C1 segment of cervical spinal cord (tissue), 14 donors: ENCODE data around the gene LCN15.
"Not testable (repeated sequence)": the region's sequence is repeated elsewhere in the genome, so short reads cannot be mapped to it uniquely, and the experiment has no call there.

ENCODE experiments used
- DNase-seq, 14 donors: peaks; one replicate each; lab custom pipeline; 2025; lab: John Stamatoyannopoulos, UW

Gene LCN15, protein sequence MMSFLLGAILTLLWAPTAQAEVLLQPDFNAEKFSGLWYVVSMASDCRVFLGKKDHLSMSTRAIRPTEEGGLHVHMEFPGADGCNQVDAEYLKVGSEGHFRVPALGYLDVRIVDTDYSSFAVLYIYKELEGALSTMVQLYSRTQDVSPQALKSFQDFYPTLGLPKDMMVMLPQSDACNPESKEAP

DNA sequence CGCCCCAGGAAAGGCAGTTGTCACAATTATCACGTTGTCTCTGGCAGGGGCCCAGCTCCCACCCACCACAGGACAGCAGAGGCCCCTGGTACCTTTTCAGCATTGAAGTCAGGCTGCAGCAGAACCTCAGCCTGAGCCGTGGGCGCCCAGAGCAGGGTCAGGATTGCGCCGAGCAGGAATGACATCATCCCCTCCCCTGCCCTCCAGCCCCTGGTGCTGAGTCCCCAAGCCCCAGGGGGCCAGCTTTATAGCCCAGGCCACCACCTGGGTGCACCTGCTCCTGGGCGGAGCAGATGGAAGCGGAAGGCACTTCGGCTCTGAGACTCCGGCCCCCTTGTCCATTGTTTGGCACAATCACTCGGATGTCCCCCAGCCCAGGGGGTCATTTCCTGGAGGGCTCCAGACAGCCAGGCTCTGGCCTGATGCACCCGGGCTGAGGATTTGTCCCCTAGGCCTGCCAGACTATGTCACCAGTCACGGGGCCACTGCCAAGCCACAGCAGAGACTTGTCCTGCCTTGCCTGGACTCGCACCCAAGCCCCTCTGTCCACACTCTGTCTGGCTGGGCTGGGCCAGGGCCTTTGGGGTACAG is at the start of gene LCN15:
LCN15 (minus strand) TSS at position 218 of the 591 bp plus-strand sequence; CDS start at position 188, 30 bp downstream.
- no peak for DNase-seq

DNA sequence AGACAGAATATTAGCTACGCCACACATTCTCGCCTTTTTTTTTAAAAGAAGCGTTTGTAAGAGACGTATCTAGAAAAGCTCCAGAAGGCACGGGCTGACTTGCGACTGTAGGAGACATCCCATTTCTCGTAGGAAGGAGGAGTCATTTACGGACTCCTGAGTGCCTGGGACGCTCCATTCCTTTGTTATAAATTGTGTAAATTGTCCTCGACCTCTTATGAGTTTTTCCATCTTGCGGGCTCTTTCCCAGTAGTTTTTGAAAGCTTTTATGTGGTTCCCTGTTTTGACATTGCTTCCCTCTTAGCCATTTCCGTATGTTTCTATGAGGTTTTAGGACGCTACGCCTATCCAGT is 44.5 kb upstream of the LCN15 start:
- peak in 1 of 14 donors; percentile 28 for DNase-seq

DNA sequence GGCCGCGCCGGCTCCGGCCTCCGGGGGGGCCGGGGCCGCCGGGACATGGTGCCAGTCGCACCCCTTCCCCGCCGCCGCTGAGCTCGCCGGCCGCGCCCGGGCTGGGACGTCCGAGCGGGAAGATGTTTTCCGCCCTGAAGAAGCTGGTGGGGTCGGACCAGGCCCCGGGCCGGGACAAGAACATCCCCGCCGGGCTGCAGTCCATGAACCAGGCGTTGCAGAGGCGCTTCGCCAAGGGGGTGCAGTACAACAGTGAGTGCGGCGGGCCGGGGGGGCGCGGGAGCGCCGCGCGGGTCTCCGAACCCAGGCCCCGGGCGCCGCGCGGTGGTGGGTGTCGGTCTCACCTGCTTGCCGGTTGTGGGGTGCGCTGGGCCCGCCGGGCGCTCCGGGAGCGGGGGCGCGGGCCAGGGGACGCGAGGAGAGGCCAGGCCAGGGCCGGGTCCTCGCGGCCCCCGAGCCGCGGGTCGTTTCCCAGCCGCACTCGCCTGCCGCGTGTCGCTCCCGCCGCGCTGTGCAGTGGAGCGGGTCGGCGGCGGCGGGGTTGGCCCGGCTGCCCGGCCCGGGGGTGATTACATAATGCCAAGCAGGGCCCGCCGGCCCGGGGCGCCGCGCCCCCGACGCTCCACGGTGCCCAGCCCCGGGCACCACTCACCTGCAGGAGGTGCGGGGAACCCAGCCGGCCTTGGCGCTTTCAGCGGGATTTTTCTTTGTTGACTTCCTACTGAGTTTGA is 43.9 kb upstream of the LCN15 start:
- peak in 2 of 14 donors; percentile 24 to 59 for DNase-seq

DNA sequence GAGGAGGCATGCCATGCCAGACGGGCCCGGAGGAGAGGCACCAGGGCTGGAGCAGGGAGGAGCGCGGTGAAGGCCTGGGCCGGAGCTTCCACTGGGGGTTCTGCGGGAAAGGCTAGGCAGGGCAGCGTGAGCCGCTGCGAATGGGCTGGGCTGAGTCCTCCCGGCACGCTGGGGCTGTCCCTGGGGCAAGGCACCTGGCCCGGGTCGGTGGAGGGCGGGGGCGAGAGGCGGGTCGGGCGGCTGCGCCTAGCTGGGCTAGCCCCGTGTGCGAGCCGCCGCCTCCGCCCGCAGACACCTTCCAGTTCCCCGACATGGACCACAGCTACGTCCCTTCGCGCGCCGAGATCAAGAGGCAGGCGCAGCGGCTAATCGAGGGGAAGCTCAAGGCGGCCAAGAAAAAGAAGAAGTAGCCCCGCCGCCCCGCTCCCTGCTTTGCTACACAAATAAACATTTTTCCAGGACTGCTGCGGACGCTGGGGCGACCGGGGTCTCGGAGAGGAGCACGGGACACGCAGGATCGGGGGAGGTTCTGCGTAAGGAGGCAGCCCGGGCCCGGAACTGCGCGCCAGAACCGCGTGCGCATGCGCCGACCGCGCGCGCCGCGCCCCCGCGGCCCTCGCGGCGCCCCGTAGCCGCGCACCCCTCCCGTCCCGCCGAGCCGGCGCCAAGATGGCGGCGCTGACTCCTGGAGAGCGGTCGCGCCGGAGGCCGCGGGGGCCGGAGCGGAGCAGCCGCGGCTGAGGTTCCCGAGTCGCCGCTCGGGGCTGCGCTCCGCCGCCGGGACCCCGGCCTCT is 43.2 kb upstream of the LCN15 start, which contains the start of gene RABL6:
RABL6 (plus strand) TSS at position 668 of the 794 bp plus-strand sequence. CDS start 249 bp downstream, outside the sequence.
- peak in 12 of 14 donors; percentile 47 to 88 (median 72) for DNase-seq

DNA sequence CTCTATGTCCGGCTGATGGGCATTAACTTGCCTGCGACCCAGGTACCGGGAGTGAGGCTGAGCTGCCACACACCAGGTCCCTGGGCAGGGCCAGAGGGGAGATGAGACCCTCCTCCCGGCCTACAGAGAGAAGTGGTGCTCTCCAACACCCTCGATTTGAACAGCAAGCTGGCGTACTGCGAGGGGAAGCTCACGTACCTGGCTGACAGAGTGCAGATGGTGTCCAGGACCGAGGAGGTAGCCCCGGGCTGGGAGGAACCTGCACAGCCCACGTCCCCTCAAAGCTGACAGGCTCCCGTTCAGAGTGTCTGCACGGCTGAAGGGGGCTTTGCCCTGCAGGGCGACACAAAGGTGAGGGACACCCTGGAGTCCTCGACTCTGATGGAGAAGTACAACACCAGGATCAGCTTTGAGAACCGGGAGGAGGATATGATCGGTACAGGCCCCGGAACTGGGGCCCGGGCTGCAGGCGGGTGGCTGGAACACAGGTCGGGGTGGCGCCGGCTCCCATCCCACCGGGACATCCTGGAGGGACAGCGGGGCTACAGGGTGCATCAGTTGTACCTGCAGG is 42.4 kb upstream of the LCN15 start:
- DNase-seq: no peak

DNA sequence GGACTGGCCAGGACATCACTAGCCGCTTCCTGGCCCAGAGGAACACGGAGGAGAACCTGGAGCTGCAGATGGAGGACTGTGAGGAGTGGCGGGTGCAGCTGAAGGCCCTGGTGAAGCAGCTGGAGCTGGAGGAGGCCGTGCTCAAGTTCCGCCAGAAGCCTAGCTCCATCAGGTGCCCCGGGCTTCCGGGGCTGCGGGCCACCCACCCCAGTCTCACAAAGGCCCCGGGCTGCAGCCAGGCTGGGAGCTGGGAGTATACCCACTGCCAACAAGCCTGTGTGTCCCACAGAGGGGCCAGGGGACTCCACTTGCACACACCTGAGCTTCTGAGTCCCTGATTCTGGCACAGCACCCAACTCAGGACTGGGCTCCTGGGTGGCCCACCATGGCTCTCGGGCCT is 41.7 kb upstream of the LCN15 start:
- DNase-seq: no peak

DNA sequence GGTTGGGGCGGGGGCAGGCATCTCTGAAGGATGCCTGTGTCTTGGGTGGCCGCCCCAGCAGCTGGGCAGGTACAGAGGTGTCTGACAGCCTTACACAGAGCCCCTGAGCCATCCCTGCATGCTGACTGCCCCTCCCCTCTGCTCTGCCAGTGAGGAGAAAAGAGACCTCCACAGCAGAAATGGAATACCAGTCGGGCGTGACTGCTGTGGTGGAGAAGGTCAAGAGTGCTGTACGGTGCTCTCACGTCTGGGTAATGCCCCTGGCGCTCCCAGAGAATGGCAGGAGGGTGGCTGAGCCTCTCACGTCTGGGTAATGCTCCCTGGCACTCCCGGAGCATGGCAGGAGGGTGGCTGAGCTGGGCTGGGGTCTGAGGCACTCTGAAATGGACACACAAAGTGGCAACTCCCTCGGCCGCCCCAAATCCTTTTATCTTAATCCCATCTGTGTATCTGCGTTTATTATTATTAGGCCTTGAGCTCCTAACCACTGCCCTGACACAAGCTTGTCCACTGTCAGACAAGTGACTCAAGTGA is 41.0 kb upstream of the LCN15 start:
- DNase-seq: no peak

DNA sequence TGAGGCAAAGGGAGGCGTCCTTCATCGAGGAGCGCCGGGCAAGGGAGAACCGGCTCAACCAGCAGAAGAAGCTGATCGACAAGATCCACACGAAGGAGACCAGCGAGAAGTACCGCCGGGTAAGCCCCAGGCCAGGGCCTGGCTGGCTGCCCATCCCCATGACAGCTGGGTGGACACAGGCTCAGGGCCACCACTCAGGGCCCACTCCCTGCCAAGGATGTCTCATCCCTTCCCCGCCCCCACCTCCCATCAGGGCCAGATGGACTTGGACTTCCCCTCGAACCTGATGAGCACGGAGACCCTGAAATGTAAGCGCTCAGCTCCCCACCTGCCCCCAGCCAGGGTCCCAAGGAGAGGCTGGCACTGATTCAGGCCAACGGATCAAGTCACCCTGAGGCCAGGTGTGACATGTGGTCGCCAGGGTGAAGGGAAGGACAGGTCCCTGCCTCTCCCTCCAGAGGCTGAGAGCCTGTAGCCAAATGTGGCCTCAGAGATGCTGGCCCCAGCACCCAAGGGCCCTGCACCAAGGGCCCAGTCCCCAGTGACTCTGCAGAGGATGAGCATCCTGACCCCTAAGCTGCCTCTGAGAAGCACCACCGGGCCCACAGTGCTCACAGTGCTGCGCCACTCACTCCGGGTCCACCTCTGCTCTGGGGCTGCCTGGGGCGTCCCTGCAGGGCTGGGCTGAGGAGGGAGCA is 40.3 kb upstream of the LCN15 start:
- DNase-seq: peak in 1 of 14 donors; percentile 24

DNA sequence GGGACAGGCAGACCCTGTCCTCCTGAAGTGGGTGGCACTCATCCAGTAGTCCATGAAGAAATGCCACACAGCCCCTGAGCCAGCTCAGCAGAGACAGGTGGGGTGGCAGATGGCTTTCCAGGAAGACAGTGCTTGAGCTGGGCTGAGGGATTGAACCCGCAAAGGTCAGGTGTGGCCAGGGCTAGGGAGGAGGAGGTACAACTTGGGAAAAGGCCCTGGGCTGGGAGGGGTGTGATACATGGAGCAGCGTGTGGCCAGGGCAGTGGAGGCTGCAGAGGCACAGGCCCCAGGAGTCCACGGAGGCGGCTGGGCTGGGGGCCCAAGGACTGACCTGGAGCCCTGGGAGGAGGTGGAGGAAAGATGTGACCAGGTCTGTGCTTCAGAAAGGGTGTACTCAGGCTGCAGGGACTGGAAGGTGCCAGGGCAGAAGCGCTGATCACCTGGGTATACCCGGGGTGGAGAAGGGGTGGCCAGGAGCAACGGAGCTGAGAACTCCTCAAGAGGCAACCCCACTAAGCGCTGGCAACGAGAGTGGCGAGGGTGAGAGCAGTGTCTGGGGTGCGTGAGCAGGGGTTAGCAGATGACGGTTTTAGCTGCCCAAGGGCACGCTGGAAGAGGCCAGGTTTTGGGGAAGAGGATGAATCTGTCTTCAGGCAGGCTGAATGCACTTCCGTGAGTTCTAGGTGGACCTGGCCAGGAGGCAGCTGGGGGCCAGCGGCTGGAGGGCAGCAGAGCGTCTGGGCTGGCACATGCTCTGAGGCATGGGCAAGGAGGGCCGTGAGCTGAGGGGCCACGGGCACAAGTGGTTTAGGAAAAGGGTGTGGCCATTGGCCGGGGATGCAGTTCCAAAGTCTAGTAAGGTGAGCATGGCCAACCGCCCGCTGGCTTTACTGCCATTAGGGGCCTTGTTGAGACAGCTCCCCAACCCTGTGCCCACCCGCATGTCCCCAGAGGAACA is 39.5 kb upstream of the LCN15 start:
- peak in 1 of 14 donors; percentile 68 for DNase-seq

DNA sequence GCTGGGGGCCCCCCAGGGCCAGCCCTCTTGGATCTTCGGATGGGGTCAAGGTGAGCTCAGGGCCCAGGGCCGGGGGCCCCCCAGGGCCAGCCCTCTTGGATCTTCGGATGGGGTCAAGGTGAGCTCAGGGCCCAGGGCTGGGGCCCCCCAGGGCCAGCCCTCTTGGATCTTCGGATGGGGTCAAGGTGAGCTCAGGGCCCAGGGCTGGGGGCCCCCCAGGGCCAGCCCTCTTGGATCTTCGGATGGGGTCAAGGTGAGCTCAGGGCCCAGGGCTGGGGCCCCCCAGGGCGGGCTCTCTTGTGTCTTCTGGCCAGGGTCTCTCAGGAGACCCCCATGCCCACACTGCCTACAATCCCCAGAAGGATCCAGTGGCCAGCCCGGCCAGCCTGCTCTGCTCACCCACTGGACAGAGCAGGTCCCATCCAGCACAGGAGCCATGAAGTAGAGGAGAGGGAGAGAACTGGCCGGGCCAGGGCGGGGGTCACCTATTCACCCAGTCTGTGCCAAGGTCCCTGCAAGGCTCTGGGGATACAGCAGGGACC is 38.8 kb upstream of the LCN15 start:
- not testable (repeated sequence) for DNase-seq

DNA sequence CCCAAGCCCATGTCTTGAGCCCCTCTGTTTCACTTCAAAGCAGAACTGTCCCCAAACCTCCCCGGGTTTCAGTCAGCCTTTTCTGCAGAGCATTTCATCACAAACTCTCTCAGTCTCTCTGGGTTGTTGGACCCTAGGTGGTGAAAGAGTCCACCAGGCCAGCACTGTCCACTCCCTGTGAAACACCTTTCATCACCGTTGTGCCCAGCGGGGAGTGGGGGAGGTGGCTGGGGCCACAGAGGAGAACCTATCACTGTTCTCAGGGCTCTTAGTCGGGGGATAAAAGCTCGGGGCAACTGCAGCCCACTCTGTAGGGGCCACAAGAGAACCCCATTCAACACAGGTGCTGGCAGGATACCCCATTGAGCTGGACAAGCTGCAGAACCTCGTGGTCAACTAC is 38.0 kb upstream of the LCN15 start:
- DNase-seq: no peak

DNA sequence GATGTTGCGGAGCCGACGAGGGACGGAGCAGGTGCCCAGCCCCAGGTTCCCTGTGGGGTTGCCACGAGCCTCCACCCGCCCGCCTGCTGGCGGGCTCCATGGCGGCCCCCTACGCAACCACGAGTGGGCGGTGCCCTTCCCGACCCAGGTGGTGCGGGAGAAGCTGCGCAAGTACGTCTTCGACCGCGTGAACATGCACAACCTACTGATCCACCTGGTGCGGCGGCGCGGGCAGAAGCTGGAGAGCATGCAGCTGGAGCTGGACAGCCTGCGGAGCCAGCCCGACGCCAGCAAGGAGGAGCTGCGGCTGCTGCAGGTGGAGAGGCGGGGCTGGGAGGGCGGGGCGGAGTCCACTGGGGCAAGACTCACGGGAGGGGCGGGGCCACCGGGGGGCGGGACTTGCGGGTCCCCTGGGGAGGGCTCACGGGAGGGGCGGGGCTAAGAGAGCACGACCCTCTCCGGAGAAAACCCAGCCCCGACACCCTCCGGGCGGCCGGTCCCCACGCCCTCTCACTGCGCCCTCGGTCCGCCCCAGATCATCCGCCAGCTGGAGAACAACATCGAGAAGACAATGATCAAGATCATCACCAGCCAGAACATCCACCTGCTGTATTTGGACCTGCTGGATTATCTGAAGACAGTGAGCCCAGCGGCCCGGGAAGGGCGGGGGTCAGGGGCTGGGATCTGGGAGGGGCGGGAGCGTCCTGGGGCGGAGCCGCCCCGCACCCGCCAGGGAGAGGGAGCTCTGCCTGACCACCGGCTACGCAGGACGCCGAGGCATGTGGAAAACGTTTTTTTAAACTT is 35.7 kb upstream of the LCN15 start:
- DNase-seq: peak in 3 of 14 donors; percentile 40 to 87 (median 41)

DNA sequence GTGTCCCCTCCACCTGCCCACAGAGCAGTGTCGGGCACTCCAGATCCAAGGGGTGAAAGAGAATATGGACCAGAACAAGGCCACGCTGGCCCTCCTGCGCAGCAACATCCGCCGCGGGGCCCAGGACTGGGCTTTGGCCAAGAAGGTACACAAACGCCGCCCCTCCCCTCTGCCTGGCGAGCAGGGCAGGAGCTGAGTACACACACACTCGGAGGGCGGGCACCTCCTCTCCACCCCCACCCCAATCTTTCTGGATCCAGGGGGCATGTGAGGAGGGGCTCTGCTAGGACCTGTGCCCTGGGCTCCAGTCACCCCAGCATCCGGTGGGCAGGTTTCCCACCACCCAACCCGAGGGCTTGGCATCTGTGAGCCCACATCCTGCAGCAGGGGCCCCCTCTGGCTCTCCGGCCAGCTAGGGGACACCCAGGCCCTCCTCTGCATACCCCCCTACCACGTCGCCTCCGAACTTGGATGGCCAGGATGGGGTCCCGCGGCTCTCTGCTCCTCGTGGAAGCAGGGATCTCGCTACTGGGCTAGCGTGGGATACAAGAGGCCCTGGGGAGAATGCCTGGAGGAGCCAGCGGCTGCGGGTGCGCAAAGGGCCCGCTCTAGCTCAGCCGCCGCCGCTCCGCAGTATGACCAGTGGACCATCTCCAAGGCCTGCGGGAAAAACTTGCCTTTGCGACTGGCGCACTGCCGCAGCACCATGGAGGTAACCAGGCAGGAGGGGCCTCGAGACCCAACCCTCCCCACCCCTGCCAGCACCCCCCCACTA is 34.9 kb upstream of the LCN15 start:
- peak in 1 of 14 donors; percentile 53 for DNase-seq

DNA sequence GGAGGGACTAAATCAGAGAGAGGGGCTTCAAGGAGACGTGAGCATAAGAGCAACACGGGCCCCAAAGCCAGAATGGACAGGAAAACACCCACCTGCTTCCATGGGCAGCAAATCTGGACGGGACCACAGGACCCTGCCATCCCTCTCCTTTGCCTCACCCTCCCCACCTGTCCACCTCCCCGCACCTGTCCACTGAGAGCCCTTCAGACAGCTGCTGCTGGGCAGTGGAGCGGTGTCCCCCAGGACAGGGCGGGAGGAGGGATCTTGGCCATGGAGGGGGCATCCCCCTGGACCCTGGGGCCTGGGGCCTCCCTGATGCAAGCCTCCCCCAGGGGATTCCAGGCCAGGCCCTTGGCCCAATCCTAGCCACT is 34.4 kb upstream of the LCN15 start:
- DNase-seq: no peak

DNA sequence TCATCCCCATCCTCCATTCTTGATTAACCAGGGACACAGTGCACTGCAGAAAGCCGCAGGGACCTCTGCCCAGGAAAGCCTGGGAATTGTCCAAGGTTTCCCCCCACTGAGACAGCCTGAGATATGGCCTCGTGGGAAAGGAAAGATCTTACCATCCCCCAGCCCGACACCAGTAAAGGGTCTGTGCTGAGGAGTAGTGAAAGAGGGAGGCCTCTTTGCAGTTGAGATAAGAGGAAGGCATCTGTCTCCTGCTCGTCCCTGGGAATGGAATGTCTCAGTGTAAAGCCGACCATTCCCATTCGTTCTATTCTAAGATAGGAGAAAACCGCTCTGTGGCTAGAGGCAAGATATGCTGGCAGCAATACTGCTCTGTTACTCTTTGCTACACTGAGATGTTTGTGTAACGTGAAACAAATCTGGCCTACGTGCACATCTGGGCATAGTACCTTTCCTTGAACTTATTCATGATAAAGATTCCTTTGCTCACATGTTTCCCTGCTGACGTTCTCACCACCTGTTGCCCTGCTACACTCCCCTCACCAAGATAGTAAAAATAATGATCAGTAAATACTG is 32.5 kb upstream of the LCN15 start:
- DNase-seq: not testable (repeated sequence)

DNA sequence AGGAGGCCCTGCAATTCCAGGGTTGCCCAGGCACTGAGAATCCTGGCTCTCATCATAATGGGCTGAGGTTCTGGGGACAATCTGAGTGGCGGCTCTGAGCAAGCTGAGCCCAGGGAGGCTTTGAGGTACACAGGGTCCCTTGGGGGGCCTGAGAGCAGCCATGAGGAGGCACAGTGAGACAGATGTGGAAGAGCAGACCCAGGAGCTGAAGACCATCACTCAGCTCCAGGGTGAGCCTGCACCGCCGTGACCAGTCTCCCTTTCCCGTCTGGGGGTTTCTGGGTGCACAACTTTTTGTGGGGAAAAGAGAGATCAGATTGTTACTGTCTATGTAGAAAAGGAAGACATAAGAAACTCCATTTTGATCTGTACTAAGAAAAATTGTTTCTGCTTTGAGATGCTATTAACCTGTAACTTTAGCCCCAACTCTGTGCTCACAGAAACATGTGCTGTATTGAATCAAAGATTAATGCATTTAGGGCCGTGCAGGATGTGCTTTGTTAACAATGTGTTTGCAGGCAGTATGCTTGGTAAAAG is 32.0 kb upstream of the LCN15 start, which contains the start of gene CCDC183:
CCDC183 (plus strand) TSS at position 101 of the 537 bp plus-strand sequence; CDS start at position 161, 60 bp downstream.
- no peak for DNase-seq

DNA sequence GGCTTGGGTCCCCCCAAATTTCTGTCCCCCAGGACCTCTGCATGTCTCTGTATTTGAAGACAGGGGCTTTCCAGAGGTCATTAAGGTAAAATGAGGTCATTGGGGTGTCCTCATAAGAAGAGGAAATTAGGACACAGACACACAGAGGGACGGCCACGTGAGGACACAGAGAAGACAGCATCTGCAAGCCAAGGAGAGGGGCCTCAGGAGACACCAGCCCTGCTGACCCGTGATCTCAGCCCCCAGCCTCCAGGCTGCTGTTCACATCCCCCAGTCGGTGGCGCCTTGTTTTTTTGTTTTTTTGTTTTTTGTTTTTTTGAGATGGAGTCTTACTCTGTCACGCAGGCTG is 30.7 kb upstream of the LCN15 start:
- no peak for DNase-seq
